ENCODE measurements around the gene SMIM32. TPM values are rescaled to one million over a fixed set of nuclear protein-coding genes. Genes with fewer than 3 reads are reported as not detected.
A peak's percentile ranks its signal among the peaks of the same experiment; 100 is the strongest.

Gene SMIM32
- total RNA-seq, 1 experiment from 2014 or later, result not detected

- DNase-seq (ENCODE audit: low spot score), result peak; percentile 33
Measured at GRCh38 chr5:136186796-136187195, 6.2 kb downstream of the SMIM32 start.

GRCh38 chr5:136185974-136186665 is 6.8 kb downstream of the SMIM32 start:
- no peak for DNase-seq (ENCODE audit: low spot score)

GRCh38 chr5:136182618-136183017 is 10.3 kb downstream of the SMIM32 start:
- DNase-seq (ENCODE audit: low spot score), result no peak

- peak; percentile 70 for DNase-seq (ENCODE audit: low spot score)
Measured at GRCh38 chr5:136174021-136174659, 18.8 kb downstream of the SMIM32 start.

- no peak for DNase-seq (ENCODE audit: low spot score)
Measured at GRCh38 chr5:136169218-136169617, 23.7 kb downstream of the SMIM32 start.

- no peak for DNase-seq (ENCODE audit: low spot score)
Measured at GRCh38 chr5:136166909-136167308, 26.1 kb downstream of the SMIM32 start.

GRCh38 chr5:136164226-136164625 is 28.7 kb downstream of the SMIM32 start:
- no peak for DNase-seq (ENCODE audit: low spot score)

- DNase-seq (ENCODE audit: low spot score), result no peak
Measured at GRCh38 chr5:136162008-136162407, 31.0 kb downstream of the SMIM32 start.

GRCh38 chr5:136159457-136159856 is 33.5 kb downstream of the SMIM32 start:
- DNase-seq (ENCODE audit: low spot score), result no peak

GRCh38 chr5:136157514-136157913 is 35.4 kb downstream of the SMIM32 start:
- DNase-seq (ENCODE audit: low spot score), result no peak

- no peak for DNase-seq (ENCODE audit: low spot score)
Measured at GRCh38 chr5:136155761-136156160, 37.2 kb downstream of the SMIM32 start.

GRCh38 chr5:136155078-136155477 is 37.9 kb downstream of the SMIM32 start:
- DNase-seq (ENCODE audit: low spot score), result no peak

GRCh38 chr5:136153581-136154236 is 39.3 kb downstream of the SMIM32 start:
- DNase-seq (ENCODE audit: low spot score), result no peak

- DNase-seq (ENCODE audit: low spot score), result no peak
Measured at GRCh38 chr5:136149891-136150290, 43.1 kb downstream of the SMIM32 start.

- DNase-seq (ENCODE audit: low spot score), result no peak
Measured at GRCh38 chr5:136147632-136148031, 45.3 kb downstream of the SMIM32 start.

- DNase-seq (ENCODE audit: low spot score), result no peak
Measured at GRCh38 chr5:136146201-136146600, 46.8 kb downstream of the SMIM32 start.

- no peak for DNase-seq (ENCODE audit: low spot score)
Measured at GRCh38 chr5:136145030-136145429, 47.9 kb downstream of the SMIM32 start.

- DNase-seq (ENCODE audit: low spot score), result no peak
Measured at GRCh38 chr5:136143763-136144162, 49.2 kb downstream of the SMIM32 start.

- DNase-seq (ENCODE audit: low spot score), result no peak
Measured at GRCh38 chr5:136143312-136143711, 49.6 kb downstream of the SMIM32 start.

- DNase-seq (ENCODE audit: low spot score), result no peak
Measured at GRCh38 chr5:136141561-136141960, 51.4 kb downstream of the SMIM32 start.
